ENCODE results near the gene U2AF1L4.

GRCh38 chr19:35713506-35713850, 31.7 kb downstream of the U2AF1L4 start:
- no peak for TF ChIP-seq CTCF (conservative IDR thresholded peaks at IDR 0.05)
- TF ChIP-seq EZH2 (IDR thresholded peaks at IDR 0.05; ENCODE audit: low read depth), result no peak
